Measurements from ENCODE around the gene RASSF5.
A peak's percentile ranks its signal among the peaks of the same experiment; 100 is the strongest.

Gene RASSF5

DNA sequence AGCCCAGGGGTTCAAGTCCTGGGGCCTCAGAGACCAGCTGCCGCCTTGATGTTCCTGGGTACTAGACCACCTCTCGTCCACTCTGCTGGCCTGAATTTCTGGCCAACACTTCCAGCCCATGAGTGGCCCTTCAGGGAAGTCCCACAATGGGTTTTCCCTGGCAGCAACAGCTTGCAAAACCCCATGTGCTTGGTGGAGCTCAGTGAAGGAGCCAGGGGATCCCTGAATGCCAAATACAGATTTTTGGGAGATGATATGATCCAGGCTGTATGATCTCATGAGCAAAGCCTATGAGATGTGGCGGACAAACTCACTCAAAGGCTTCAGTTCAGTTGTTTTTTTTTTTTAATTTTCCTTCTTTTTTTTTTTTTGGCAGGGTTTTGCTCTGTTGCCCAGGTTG, 9.6 kb upstream of the RASSF5 start:
- no peak overlapping the region for H3K27ac ChIP-seq (ENCODE audit: low read depth, low read length)
- H3K9ac ChIP-seq (ENCODE audit: low read length), result no peak overlapping the region
- no peaks in the 10 kb centered on the region for H3K9me3 ChIP-seq (ENCODE audit: control insufficient read depth, insufficient read depth, low read depth, low read length)
- peaks cover 11% of the 10 kb centered on the region for H3K27me3 ChIP-seq (ENCODE audit: control insufficient read depth, insufficient read depth, low read length)
- H3K36me3 ChIP-seq (ENCODE audit: control insufficient read depth, insufficient read depth, low read length), result peaks cover 10% of the 10 kb centered on the region
- H3K4me1 ChIP-seq (ENCODE audit: control insufficient read depth, insufficient read depth, low read length), result peaks cover 7% of the 10 kb centered on the region
- no peak overlapping the region for H3K4me3 ChIP-seq (ENCODE audit: low read depth, low read length)

DNA sequence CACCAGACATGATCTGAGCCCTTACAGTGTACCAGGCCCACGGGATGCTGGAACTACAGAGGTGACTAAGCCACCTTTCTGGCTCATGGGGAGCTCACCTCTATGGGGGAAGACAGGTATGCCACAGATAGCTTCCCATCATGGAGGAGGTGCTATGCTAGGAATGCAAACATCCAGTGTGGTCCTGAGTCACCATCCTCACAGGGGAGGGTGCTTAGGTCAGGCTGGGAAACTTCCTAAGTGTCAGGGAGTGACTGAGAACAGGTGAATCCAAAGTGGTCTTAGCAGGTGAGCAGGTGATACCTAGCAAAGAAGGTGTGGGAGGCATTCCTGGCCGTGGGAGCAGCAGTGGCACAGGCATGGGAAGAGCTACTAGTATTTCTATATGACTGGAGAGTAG, 8.6 kb upstream of the RASSF5 start:
- Histone ChIP-seq H3K4me3 (ENCODE audit: low read depth, low read length) (no peak overlapping the region), H3K27me3 (ENCODE audit: control insufficient read depth, insufficient read depth, low read length) (peaks cover 19% of the 10 kb centered on the region), H3K27ac (ENCODE audit: low read depth, low read length) (no peak overlapping the region), H3K9ac (ENCODE audit: low read length) (no peak overlapping the region), H3K36me3 (ENCODE audit: control insufficient read depth, insufficient read depth, low read length) (peaks cover 5% of the 10 kb centered on the region; the same call in 1 of the 2 replicates), H3K9me3 (ENCODE audit: control insufficient read depth, insufficient read depth, low read depth, low read length) (no peaks in the 10 kb centered on the region), H3K4me1 (ENCODE audit: control insufficient read depth, insufficient read depth, low read length) (peaks cover 9% of the 10 kb centered on the region)

DNA sequence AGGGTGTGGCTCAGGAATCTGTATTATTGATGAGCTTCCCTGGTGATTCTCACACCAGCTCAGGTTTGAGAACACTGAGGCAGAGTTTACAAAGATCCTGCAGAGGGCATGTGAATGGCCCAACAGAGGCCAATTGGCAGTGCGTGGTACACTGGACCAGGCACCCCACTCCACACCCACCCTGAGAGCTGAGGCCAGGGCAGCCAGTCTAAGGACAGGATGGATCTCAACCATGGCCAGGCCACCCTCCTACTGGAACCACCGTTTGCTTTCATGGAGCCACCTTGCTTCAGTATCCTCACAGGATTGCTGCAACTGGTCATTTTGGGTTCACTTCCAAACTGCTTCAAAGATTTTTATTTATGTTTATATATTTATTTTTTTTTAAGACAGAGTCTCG, 7.3 kb upstream of the RASSF5 start:
- Histone ChIP-seq H3K36me3 (ENCODE audit: control insufficient read depth, insufficient read depth, low read length) (no peaks in the 10 kb centered on the region), H3K27me3 (ENCODE audit: control insufficient read depth, insufficient read depth, low read length) (peaks cover 33% of the 10 kb centered on the region), H3K4me3 (ENCODE audit: low read depth, low read length) (no peak overlapping the region), H3K4me1 (ENCODE audit: control insufficient read depth, insufficient read depth, low read length) (peaks cover 10% of the 10 kb centered on the region), H3K9ac (ENCODE audit: low read length) (no peak overlapping the region), H3K9me3 (ENCODE audit: control insufficient read depth, insufficient read depth, low read depth, low read length) (no peaks in the 10 kb centered on the region), H3K27ac (ENCODE audit: low read depth, low read length) (no peak overlapping the region)

DNA sequence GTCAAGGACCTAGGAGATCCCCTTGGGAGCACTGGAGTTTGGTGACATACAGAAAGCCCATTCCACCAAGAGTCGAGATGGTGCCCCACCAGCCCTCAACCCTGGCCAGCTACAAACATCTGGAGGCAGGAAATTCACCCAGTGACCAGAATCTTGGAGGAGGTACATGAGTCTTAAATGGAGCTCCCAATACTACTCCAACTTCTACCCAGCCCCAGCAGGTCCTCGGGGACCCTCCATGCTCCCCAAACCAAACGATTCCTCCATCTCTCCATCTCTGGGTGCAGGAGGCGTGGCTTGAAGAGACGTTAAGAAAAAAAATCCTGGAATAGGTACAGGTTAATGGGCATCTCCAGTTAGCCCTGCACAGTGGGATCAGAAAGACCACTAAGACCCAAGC, 5.5 kb upstream of the RASSF5 start:
- Histone ChIP-seq H3K9ac (ENCODE audit: low read length) (no peak overlapping the region), H3K4me3 (ENCODE audit: low read depth, low read length) (no peak overlapping the region), H3K27ac (ENCODE audit: low read depth, low read length) (no peak overlapping the region), H3K4me1 (ENCODE audit: control insufficient read depth, insufficient read depth, low read length) (peaks cover 10% of the 10 kb centered on the region), H3K36me3 (ENCODE audit: control insufficient read depth, insufficient read depth, low read length) (no peaks in the 10 kb centered on the region), H3K27me3 (ENCODE audit: control insufficient read depth, insufficient read depth, low read length) (peaks cover 51% of the 10 kb centered on the region), H3K9me3 (ENCODE audit: control insufficient read depth, insufficient read depth, low read depth, low read length) (no peaks in the 10 kb centered on the region)

DNA sequence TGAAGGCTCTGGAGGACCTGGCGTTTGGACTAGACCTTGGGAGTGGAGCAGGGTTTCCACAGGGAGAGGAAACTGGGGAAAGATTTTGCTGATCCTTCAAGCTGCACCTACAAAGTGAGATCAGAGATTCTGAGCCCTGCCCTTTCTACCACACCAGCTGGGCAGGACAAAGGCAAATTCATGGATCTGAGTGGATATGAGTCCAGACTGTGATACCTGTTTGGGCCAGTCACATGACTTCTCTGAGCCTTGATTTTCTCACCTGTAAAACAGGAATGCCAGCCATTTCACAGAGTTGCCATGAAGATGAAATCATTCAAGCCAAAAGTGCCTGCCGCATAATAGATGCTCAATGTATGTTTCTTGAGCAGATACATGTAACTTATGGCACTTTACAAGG, 4.9 kb upstream of the RASSF5 start:
- no peaks in the 10 kb centered on the region for H3K9me3 ChIP-seq (ENCODE audit: control insufficient read depth, insufficient read depth, low read depth, low read length)
- no peak overlapping the region for H3K4me3 ChIP-seq (ENCODE audit: low read depth, low read length)
- H3K27ac ChIP-seq (ENCODE audit: low read depth, low read length), result no peak overlapping the region
- H3K4me1 ChIP-seq (ENCODE audit: control insufficient read depth, insufficient read depth, low read length), result peaks cover 10% of the 10 kb centered on the region
- no peak overlapping the region for H3K9ac ChIP-seq (ENCODE audit: low read length)
- peaks cover 56% of the 10 kb centered on the region for H3K27me3 ChIP-seq (ENCODE audit: control insufficient read depth, insufficient read depth, low read length)
- H3K36me3 ChIP-seq (ENCODE audit: control insufficient read depth, insufficient read depth, low read length), result no peaks in the 10 kb centered on the region

DNA sequence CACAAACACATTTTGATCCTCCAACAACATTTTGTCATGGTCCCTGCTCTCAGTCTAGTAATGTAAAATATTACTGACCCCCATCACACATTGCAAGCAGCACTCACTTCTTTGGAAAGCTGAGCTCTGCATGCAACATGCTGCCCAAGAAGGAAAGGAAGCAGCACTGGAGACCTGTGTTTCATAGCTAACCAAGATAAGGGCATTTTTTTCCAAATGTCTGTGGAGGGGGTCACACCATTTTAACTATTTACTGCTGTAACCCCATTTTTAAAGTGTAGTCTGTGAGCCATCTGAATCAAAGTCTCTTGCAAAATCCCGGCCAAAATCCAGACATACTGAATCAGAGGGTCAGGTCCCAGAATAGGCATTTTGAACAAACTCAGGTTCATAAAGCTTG, 4.5 kb upstream of the RASSF5 start:
- Histone ChIP-seq H3K9me3 (ENCODE audit: control insufficient read depth, insufficient read depth, low read depth, low read length) (no peaks in the 10 kb centered on the region), H3K4me1 (ENCODE audit: control insufficient read depth, insufficient read depth, low read length) (peaks cover 10% of the 10 kb centered on the region), H3K4me3 (ENCODE audit: low read depth, low read length) (no peak overlapping the region), H3K27me3 (ENCODE audit: control insufficient read depth, insufficient read depth, low read length) (peaks cover 60% of the 10 kb centered on the region), H3K36me3 (ENCODE audit: control insufficient read depth, insufficient read depth, low read length) (no peaks in the 10 kb centered on the region), H3K9ac (ENCODE audit: low read length) (no peak overlapping the region), H3K27ac (ENCODE audit: low read depth, low read length) (no peak overlapping the region)

DNA sequence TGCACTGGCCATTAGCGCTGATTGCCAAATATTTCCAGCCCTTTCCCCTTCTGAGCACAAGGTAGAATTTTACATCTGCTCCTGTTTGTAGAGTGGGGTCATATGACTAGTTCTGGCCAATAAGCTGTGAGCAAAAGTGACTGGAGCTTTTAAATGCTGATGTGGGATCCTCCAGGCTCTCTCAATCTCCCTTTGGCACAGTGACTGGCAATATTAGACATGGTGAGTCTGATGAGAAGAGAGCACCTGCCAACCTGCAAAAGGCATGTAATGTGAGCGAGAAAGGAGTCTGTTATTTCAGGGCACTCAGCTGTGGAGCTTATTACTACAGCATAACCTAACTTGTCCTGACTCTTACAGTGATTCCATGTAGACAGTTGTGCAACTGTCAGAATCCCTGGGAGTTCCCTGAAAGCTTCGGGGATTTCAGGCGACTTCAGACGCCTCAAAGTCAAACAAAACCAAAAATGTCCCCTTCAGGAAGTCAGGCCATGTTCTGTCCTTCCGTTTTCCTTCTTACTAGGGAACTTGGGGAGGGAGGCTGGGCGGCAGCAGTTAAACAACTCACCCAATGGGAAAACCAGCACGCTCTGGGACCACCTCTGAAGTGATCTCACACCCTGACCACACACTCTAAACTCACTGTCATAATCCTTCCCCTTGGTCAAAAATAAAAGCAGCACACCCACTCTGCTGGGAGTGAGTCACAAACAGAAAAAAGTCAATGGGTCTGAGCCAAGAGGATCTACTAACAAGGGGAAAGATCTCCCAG, 3.6 kb upstream of the RASSF5 start:
- H3K4me1 ChIP-seq (ENCODE audit: control insufficient read depth, insufficient read depth, low read length), result peaks cover 10% of the 10 kb centered on the region
- no peaks in the 10 kb centered on the region for H3K36me3 ChIP-seq (ENCODE audit: control insufficient read depth, insufficient read depth, low read length)
- no peak overlapping the region for H3K27ac ChIP-seq (ENCODE audit: low read depth, low read length)
- no peaks in the 10 kb centered on the region for H3K9me3 ChIP-seq (ENCODE audit: control insufficient read depth, insufficient read depth, low read depth, low read length)
- H3K27me3 ChIP-seq (ENCODE audit: control insufficient read depth, insufficient read depth, low read length), result peaks cover 70% of the 10 kb centered on the region
- no peak overlapping the region for H3K9ac ChIP-seq (ENCODE audit: low read length)
- no peak overlapping the region for H3K4me3 ChIP-seq (ENCODE audit: low read depth, low read length)

DNA sequence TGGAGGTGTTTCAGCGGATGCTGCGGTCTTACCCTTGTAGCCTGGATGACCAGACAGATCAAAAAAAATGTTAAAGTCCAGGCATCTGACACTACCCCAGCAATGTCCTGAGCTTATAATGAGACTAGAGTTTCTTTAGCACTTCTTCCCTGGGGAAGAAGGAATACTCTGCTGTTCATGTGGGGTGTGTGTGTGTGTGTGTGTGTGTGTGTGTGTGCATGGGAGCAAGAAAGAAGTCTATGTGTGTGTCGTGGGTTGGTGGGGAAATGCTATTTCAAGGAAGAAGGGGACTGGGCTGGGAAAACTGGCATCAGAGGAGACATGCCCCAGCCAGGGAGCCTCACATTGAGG, 3.0 kb upstream of the RASSF5 start:
- Histone ChIP-seq H3K4me3 (ENCODE audit: low read depth, low read length) (no peak overlapping the region), H3K4me1 (ENCODE audit: control insufficient read depth, insufficient read depth, low read length) (peaks cover 10% of the 10 kb centered on the region), H3K27me3 (ENCODE audit: control insufficient read depth, insufficient read depth, low read length) (peaks cover 76% of the 10 kb centered on the region), H3K9ac (ENCODE audit: low read length) (no peak overlapping the region), H3K36me3 (ENCODE audit: control insufficient read depth, insufficient read depth, low read length) (no peaks in the 10 kb centered on the region), H3K9me3 (ENCODE audit: control insufficient read depth, insufficient read depth, low read depth, low read length) (no peaks in the 10 kb centered on the region), H3K27ac (ENCODE audit: low read depth, low read length) (no peak overlapping the region)

DNA sequence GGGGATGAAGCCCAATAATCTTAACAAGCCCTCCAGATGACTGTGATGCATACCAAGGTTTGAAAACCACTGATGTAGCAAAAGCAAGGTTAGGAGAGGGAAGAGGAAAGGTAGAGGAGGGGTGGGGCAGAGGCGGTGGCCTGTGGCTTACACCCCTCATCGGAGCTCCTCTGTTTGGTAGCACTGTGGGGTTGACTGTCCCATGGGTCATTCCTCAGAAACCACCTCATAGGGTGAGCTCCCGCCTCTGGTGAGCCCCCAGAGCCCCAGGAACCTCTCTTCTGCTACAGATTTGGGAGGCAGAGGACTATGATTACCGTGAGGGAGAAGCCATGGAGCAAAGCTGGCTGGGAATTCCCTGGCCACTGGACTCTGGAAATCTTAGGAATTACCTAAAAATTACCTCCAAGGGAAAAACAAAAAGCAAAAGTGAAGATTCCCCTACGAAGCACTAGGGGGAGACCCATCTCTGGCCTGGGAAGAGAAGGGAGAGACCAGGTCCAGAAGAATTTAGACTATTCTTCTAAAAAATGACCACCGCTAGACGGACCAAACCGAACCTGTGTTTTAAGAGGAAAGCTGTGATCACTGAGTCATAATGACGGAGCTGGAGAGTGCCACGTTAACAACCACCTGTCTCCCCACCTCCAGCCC, 1.5 kb upstream of the RASSF5 start:
- Histone ChIP-seq H3K4me3 (ENCODE audit: low read depth, low read length) (no peak overlapping the region), H3K4me1 (ENCODE audit: control insufficient read depth, insufficient read depth, low read length) (peaks cover 8% of the 10 kb centered on the region), H3K9me3 (ENCODE audit: control insufficient read depth, insufficient read depth, low read depth, low read length) (no peaks in the 10 kb centered on the region), H3K36me3 (ENCODE audit: control insufficient read depth, insufficient read depth, low read length) (no peaks in the 10 kb centered on the region), H3K9ac (ENCODE audit: low read length) (no peak overlapping the region), H3K27ac (ENCODE audit: low read depth, low read length) (no peak overlapping the region), H3K27me3 (ENCODE audit: control insufficient read depth, insufficient read depth, low read length) (peaks cover 90% of the 10 kb centered on the region)

DNA sequence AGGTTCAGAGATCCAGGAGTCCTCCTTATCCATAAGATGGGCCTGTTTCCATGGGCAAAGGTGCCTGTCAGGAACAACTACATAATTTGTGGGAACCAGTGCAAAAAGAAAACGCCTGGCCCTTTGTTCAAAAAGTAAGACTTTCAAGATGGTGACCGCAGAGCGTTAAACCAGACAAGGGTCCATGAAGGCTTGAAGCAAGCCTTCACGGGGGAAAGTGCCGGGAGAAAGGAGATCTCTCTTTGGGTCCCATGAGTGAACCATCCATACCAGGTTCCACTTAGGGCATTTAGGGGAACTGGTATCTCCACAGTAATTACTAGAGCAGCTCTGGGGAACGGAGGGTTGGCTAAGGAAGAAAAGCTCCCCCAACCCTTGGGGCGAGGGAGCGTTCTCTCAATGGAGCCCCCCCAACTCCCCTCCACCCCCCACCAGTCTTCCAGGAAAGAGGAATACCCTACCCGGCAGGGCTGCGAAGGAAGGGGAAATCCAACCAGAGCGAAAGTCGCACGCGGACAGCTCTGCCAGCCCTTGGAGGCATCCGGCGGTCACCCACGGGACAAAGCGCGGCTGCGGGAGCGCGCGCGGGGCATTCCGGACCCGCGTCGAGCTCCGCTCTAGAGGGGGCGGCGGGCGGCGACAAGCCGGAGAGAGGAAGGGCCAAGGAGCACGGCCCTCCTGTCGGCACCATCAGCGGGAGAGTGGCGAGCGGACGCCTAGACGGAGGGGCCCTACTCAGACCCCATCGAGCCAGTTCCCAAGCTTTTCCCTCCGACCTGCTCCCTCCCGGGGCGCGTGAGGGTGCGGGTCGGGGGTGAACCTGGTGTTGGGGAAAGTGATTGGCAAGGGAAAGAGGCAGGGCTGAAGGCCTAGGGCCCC, 687 bp upstream of the RASSF5 start:
- no peak overlapping the region for H3K27ac ChIP-seq (ENCODE audit: low read depth, low read length)
- H3K9me3 ChIP-seq (ENCODE audit: control insufficient read depth, insufficient read depth, low read depth, low read length), result no peaks in the 10 kb centered on the region
- peaks cover 5% of the 10 kb centered on the region; the same call in 1 of the 2 replicates for H3K4me1 ChIP-seq (ENCODE audit: control insufficient read depth, insufficient read depth, low read length)
- peak overlapping the region; percentile 73 for H3K4me3 ChIP-seq (ENCODE audit: low read depth, low read length)
- no peaks in the 10 kb centered on the region for H3K36me3 ChIP-seq (ENCODE audit: control insufficient read depth, insufficient read depth, low read length)
- peak overlapping the region; percentile 49 for H3K9ac ChIP-seq (ENCODE audit: low read length)
- peaks cover 98% of the 10 kb centered on the region for H3K27me3 ChIP-seq (ENCODE audit: control insufficient read depth, insufficient read depth, low read length)

Measured in HUES6 (cell line).